HG03558 (cell line): ENCODE measurements around the gene CHRNA1.

Source experiments
- ATAC-seq: cut with Tn5 transposase; IDR thresholded peaks from one replicate; pipeline ENCODE4 v1.9.1; 2021; ENCODE audit warnings: moderate number of reproducible peaks; ENCODE audit not compliant: unreplicated experiment; ENCODE audit errors: extremely low read depth

CHRNA1 gene

DNA sequence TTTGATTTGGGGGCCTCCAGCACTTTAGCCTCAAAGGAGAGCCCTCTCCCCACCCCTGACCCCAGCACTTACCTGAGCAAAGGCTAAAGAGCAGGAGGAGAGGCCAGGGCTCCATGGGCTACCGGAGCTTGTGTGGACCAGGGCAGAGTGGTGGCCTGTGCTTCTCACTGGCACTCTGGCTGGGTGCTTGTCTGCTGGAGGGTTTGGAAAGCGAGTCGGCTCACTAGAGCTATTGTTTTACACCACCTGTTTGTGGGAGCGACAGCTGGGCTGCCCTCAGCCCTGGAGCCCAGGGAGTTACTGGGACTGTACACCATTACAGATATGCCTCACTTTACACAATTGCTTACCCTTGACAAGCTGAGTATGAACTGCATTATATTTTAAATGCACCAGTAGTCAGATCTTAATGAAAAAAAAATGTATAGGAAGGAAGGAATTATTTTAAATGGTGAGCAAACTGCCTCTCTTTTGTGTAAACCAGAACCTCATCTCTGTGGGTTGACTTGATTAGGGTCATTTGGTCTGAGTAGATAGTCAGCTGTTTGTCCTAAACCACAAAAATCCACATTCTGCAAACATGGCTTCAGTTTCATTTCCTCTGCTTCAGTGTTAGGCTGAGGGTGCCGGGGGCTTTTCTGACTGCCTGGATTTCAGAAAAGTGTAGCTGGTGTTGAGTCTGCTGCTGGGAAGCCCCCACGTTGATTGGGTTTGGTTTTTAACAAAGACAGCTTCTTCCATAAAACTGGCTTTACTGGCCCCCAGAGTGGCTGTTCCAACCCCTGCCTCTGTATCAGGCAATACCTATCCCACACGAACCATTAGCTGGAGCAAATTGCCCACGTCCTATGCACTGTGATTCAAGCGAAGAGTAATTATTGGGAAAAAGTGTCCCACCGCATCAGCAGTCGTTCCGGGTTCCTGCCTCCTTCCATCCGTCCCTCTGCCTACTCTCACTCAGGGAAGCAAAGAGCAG, at the start of gene CHRNA1:
TSS of gene CHRNA1 (minus strand) at position 193 of the 976 bp plus-strand sequence. CDS start at position 115, 78 bp downstream.
- ATAC-seq = no peak

DNA sequence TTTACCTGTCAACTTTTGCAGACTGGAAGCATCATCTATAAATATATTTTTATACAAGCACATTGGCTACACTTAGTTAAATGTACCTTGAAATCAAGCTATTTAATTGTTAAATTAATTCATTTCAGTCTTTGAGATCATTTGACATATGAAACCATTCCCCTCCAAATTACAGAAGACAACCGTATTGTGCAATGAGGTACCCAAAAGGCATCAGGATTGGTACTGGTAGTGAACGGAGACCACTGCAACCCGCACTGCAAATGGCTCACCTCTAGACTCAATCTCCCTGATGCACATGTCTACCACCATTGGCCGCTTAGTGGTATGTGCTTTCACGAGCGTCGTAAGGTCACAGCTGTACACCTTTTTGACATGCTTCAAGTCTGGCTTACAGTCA, 47.8 kb upstream of the CHRNA1 start:
- ATAC-seq = no peak

DNA sequence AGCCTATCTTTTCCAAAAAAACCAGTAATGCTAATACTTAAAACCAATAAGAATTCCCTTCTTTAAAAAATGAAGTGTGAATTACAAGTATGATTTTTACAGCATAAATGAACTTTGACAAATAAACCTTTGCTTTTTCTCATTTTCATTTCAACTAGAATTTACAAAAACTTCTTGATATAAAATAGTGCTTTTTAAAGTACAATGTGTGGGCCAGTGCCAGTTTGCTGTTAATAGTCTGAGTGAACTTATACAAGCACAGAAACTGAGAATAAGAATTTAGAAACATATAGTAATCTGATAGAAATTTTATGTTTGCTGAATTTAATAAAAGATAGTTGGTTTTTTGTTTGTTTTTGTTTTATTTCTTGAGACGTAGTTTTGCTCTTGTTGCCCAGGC, 43.7 kb upstream of the CHRNA1 start:
- no peak for ATAC-seq

DNA sequence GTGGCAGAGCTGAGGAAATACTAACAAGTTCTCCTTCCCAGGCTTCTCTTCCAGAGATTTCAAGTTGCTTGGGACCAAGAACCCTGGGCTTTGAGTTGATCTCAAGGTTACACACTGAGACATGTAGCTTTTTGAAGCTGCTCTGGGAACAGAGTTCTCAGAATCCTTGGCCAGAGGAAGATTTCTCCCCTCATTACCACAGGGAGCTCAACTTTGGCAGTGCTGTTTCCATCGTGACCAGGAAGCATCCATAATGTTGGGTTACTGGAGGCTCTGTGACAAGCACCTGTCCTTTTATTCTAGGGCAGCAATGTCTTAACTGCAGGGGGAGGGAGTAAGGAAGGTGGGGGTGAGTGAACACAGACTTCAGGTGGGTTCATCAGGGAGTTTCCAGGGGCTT, 41.5 kb upstream of the CHRNA1 start:
- ATAC-seq = no peak

DNA sequence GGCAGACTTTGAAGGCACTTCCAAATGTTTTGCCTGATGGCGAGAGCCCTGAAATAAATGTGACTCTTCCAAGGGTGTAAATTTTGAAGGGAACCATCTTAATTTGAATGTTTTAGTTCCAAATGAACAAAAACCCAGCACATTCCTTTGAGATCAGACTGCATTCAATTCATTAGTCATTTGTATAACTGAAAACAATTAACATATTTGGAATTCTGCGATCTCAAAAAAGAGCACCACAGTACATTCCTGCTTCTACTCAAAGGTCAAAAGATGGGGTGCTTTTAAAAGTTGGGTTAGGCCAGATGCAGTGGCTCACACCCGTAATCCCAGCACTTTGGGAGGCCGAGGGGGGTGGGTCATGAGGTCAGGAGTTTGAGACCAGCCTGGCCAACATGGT, 38.2 kb upstream of the CHRNA1 start:
- ATAC-seq = no peak

DNA sequence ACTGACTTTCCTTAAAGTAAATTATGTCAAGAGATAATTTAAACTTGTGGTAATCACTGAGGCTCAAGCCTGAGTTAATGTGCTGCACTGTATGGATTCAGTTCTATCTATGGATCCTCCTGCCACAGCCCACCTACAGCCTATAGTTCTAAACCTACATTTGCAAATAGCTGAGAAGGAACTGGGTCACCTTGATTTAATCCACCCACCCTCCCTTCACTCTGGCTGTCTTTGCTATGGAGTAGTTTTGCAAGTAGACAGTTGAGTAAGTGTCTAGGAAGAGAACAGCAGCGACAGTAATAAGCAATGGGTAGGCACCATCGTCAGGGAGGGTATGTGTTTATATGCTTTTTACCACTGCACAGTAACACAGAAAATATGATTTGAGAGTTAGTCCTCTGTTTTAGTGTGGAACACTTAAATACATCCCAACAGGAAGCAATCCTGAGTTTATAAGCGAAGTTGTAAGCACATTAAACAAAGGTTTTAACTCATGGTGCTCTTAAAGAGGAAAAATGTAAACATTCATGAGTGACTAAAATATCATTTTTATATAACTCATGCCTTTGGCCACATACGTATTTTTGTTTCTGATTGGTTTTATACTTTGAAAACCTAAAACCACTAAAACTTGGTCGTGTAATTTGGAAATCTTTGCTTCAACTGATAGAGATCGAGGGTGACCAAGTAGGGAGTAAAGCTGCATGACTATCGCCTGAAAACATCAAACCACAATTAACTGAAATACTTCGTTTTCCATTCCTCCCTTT, 36.3 kb upstream of the CHRNA1 start:
- no peak for ATAC-seq

DNA sequence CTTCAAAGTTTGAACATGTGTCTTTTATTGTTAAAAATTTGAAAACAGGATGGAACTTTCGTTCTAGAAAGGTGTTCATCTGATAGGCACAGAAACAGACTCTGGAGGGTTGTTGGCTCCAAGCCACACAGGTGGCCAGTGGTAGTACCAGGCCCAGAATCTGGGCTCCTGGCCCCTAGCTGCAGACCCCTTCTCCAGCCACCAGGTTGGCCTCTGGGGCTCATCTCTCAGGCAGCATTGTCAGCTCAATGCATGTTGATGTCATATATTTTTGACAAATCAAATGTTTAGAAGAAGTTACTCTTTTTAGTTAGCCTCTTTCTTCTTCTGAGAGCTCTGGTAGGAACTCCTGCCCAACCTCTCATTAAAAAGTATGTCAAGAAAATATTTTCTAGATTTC, 34.5 kb upstream of the CHRNA1 start:
- no peak for ATAC-seq

DNA sequence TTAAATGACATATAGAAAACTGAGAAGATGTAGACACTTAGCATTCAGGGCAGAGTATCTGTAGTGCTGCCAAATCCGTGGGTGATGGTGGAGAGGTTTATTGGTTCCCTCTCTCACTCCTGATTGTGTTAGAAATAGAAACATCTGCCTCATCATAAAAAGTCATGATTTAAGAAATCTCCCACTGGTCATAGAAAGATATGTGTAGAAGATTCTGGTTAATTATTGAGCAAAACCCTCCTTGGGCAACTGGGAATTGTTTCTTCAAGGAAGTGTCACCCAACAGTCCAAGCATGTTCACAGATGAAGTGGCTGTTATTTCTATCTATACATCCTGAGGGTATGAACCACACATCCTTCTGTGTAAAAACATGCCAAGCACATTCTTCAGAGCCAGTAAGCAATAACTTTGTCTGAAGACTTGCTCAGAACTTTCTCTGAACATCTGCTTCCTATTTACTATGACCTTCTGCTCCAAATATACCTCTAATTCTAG, 33.6 kb upstream of the CHRNA1 start:
- ATAC-seq = no peak

DNA sequence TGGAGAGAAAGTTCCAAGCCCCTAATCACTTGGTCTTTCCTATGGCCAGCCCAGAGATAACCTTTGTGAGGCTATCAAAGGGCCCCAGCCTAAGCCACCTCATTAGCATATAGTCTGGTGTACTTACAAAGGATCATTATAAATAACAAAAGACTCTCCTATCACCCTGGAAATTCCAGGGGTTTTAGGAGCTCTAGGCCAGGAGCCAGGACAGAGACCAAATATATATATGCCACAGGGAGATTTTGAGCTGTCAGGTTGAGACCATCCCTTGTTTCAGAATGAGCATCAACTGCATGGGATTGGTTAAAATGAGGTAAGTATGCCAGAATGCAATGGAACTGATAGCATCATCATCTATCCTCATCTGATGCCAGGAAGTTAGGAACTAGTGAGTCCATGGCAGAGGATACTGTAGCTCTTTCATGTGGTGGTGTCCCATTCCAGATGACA, 32.1 kb upstream of the CHRNA1 start:
- ATAC-seq = no peak

DNA sequence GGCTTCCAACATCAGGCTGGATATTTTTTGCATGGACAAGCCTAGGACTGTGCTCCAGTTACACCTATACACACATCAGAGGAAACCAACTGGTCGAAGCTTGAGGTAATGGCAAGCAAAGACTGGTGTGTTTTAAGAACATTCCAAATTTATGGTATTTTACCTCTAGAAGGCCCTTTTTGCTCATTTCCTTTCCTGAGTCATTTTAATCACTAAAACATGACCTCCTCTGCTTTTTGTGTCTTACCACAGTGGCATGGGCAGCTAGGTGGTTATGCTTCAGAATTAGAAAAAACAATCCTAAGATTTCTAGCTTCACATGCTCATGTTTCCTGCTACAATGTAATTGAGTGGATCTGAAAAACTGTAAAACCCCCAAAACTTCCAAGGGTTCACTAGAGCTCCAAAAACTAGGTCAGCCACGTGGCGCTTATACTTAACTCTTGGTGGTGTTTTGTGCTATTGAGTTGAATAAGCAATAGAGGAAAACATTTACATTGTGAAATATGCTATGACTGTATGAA, 30.6 kb upstream of the CHRNA1 start:
- no peak for ATAC-seq

DNA sequence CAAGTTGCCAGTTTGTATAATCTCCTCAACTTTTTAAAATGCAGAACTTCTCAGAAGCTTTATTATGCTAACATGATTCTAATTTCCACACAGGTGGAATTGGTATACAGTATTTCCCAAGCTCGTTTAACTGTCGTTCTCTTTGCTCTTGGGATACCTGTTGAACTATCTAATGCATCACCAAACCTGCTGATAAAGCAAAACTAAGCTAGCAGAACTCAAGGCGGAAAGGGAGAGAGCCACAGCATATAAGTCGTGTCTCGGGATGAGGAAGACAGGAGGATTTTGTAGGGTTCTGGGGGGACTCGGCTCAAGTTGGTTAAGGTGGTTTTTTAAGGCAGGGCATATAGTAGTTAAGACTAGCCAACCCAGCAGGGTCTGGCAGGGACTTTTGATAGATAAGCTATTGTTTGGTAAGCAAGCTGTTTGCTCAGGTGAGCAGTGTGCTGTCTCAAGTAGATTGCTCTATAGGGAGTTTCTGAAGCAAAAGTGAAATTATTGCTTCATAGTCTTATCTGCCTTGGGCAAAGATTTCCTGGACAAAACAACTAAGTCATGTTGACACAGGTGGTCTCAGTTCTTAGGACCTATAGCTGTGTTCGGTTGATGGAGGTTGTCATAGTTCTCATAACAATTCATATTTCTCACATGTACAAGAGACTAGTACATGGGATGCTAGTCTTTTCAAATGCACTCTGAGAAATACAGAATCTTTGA, 28.2 kb upstream of the CHRNA1 start:
- no peak for ATAC-seq

DNA sequence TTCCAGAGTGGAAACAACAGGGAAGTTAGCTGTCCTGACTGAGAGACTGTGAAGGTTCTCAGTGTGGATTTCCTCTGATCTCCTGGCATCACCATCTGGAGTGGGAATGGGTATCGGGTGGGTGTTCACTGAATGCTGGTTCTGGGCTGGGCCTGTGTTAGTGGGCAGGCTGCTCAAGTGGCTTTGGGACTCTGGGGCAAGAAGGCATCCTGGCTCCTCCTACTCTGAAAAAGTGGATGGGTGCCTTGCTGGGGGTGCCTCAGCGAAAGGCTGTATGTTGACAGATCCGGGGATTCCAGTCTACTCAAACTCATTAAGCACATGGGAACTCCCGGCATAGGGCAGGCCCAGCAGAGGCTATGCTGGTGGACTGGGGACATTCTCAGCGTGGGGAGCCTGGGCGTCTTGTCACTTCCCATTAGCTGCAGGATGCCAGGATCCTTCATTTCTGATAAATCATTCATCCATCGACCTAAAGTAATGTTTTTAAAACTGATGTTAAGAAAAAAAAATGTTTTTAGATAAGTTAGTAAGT, 27.5 kb upstream of the CHRNA1 start:
- ATAC-seq = no peak

DNA sequence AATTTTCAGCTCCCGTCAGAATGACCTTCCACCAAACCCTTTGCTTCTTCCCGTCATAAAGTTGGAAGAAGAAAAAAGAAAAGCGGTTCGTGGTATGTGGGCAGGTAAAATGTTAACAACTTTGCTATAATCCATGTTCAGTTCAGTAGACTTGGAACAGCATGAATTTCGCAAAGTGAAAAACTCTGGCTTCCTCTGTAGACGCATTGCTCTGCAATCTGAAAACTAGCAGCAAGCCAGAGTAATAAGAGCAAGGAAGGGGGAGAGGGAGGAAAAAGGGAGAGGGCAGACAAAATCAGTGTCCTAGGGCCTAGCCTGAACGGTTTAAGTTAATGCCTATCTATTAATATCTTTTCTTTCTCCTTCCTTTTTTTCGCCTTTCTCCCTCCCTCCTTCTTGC, 26.7 kb upstream of the CHRNA1 start:
- ATAC-seq = no peak

DNA sequence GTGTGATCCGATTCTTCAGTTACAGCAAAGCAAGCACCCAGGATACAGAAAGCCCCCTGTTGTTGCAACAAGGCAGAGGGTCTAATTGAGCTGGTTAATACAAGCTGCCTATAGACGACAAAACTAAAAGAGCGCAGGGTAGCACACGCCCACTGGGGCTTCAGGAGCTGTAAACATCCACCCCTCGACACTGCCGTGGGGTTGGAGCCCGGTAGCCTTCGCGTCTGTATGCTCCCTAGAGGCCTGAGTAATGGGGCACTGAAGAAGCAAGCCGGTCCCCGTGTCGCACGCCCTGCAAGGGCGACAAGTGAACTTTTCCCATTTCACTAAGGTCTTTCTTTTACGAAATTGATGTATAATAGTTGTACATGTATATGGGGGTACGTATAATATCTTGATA, 24.7 kb upstream of the CHRNA1 start:
- ATAC-seq = no peak

DNA sequence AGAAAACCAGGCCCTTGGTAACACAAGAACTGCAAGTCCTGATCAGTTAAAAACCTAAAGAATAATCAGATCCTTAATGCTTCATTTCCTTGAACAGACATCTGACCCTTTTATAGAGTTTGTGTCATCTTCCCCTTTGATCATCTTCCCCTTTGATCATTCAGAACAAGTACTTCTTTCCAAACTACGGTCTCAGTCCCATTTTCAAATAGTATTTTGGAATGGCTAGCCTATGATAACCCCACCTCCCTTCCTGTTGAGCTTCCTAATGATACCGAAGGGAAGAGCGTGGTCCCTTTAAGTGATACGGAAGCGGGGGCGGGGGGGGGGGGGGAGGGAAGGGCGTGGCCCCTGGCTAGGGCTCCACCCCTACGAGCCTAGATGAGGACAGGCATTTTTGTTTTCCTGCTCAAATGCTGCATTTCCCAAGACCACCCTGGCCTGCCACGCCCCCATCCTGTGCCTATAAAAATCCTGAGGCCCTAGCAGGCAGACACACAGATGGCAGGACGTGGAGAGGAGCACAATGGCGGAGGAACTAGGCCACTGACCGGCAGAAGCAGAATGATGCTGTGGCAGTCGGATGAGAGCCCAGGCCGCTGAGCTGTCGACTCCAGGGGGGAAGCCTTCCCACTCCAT, 24.1 kb upstream of the CHRNA1 start:
- no peak for ATAC-seq

DNA sequence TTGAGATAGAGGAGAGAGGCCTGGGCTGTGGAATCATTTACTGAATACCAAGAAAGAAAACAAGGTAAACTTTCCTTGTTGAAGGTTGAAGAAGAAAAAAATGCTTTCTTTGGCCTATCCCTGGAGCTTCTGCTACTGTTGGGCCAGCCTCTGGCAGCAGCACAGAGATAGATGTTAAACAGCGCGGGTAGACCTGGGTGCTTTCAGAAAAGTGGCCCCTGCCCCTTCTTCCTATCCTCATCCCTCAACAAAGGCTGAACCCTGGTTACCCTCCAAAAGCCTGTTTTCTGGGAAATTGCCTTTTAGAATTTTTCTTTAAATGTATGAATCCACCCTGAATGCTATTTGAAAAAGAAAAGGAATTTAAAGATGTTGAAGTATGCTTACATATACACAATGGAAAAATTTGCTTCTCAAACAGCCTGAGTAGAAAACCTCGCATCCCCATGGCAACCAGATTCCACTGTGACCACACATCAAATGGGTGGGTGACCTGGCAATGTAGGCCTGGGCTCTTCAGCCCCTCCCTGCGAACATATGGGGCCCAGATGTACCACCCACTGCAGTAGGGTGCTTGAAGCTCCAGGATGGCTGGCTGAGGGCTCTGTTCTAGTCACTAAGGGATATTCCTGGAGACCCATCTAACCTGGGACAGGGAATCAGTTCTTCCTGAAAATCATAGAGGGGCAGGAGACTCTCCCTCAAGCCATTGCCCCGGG, 23.4 kb upstream of the CHRNA1 start:
- ATAC-seq = no peak

DNA sequence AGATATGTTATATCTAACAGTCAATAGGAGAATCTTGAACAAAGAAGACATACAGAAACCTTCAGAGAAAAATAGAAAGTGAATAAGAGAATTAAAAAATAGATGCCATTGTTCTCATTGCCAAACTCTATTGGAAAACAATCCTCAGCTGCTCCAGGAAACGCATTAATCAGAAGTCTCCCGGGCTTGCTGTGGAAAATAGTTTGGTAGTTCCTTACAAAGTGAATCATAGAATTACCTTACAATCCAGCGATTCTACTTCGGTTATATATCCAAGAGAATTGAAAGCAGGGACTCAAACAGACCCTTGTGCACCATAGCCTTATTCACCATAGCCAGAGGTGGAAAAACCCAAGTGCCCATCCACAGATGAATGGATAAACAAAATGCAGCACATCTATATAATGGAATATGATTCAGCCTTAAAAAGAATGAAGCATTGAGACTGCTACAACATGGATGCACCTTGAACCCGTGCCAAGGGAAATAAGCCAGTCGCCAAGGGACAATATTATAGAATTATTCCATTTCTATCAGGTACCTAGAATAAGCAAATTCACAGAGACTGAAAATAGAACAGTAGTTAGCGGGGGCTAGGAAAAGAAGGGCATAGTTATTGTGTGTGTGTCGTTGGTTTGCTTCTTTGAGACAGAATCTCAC, 21.9 kb upstream of the CHRNA1 start:
- ATAC-seq = no peak

DNA sequence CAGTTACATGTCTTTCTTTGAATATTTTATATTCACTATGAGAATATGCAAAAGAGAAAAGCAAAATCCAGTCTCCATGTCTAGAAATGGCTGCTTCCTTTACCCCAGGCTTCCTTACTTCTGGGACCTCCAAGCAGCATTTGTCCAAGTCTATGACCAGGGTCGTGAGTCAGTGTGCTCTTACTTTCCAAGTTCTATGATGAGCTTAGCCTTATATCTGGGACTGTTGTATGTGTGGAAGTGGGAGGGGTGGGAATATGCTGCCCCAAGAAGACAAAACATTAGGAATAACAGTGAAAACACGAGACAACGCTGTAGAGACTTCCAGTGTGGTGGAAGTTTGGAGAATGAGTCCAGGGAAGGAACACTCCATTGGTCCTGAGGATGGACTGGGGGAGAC, 21.2 kb upstream of the CHRNA1 start:
- no peak for ATAC-seq
